H1 (cell line): ENCODE results near the gene ZNF771. TPM values are rescaled to one million over a fixed set of nuclear protein-coding genes. Genes with fewer than 3 reads are reported as not detected.
A peak's percentile ranks its signal among the peaks of the same experiment; 100 is the strongest.

ENCODE experiments used
- CTCF ChIA-PET: fragments of 300-600 bp; sonication (Branson Sonifier 250); formaldehyde crosslinking; loops from one replicate; lab custom pipeline; 2021; ENCODE audit not compliant: partially characterized antibody; lab: Charles Lee
- POLR2A ChIA-PET: fragments of 300-600 bp; sonication (Branson Sonifier 250); formaldehyde crosslinking; loops from one replicate; lab custom pipeline; 2021; ENCODE audit warnings: inconsistent platforms; ENCODE audit not compliant: partially characterized antibody; lab: Charles Lee
- DNase-seq, 2 experiments: peaks; one replicate each; pipeline versions ENCODE4 v3.0.0 to v3.0.0-alpha.2; 2010 to 2022; ENCODE audit warnings: low spot score in 2 of 2, low read depth in 1 of 2, mixed read lengths in 1 of 2
- FAIRE-seq: peaks from 2 replicates; lab custom pipeline; 2011; peaks lifted over from hg19 to GRCh38; lab: Jason Lieb, UNC
- H2AFZ ChIP-seq: 2 replicates; pipeline ENCODE4 v1.8.1; 2012; ENCODE audit warnings: low read length, inconsistent platforms
- H2AK5ac ChIP-seq: 2 replicates; pipeline ENCODE4 v1.6.1; 2013; ENCODE audit warnings: low read depth, low read length
- H2BK120ac ChIP-seq: replicated peaks from 2 replicates; pipeline ENCODE3; 2013; ENCODE audit warnings: low read depth, low read length, inconsistent platforms
- H2BK12ac ChIP-seq: 2 replicates; pipeline ENCODE4 v1.6.1; 2013; ENCODE audit warnings: low read depth, low read length
- H2BK15ac ChIP-seq: 2 replicates; pipeline ENCODE4 v1.6.1; 2013; ENCODE audit warnings: low read length
- H2BK20ac ChIP-seq: 2 replicates; pipeline ENCODE4 v1.6.1; 2013; ENCODE audit warnings: low read length
- H2BK5ac ChIP-seq: 2 replicates; pipeline ENCODE4 v1.6.1; 2013; ENCODE audit warnings: low read depth, low read length
- H3K14ac ChIP-seq: 2 replicates; pipeline ENCODE4 v1.6.1; 2013; ENCODE audit warnings: inconsistent platforms; ENCODE audit not compliant: insufficient read length
- H3K18ac ChIP-seq: 2 replicates; pipeline ENCODE4 v1.6.1; 2013; ENCODE audit warnings: low read length; ENCODE audit errors: extremely low read depth
- H3K23ac ChIP-seq: 2 replicates; pipeline ENCODE4 v1.6.1; 2013; ENCODE audit warnings: inconsistent platforms; ENCODE audit not compliant: insufficient read length
- H3K23me2 ChIP-seq: 2 replicates; pipeline ENCODE4 v1.6.1; 2013; ENCODE audit warnings: low read depth, low read length
- H3K27ac ChIP-seq: 2 replicates; pipeline ENCODE4 v1.6.1; 2011; ENCODE audit warnings: low read depth, low read length, inconsistent platforms
- H3K27me3 ChIP-seq, 4 experiments: replicated peaks in 1 of 4; 1 replicate in 1 of 4; 2 replicates in 3 of 4; pipeline versions ENCODE4 v1.6.1 to v1.8.1; 2011 to 2013; ENCODE audit warnings: low read length in 3 of 4, mild to moderate bottlenecking in 3 of 4, inconsistent platforms in 2 of 4, mixed read lengths in 2 of 4, moderate library complexity in 1 of 4; ENCODE audit not compliant: control insufficient read depth in 3 of 4, insufficient read depth in 3 of 4; ENCODE audit errors: extremely low read depth in 1 of 4
- H3K36me3 ChIP-seq, 4 experiments: 2 replicates each; pipeline versions ENCODE4 v1.6.1 to v1.8.1; 2011 to 2013; ENCODE audit warnings: mild to moderate bottlenecking in 4 of 4, low read length in 3 of 4, moderate library complexity in 2 of 4, control low read depth in 1 of 4, inconsistent platforms in 1 of 4; ENCODE audit not compliant: insufficient read depth in 4 of 4, control insufficient read depth in 2 of 4
- H3K4ac ChIP-seq: replicated peaks from 2 replicates; pipeline ENCODE3; 2013; ENCODE audit warnings: low read length, low read depth, mixed read lengths, inconsistent platforms; ENCODE audit not compliant: insufficient read length
- H3K4me1 ChIP-seq, 4 experiments: replicated peaks in 1 of 4; 1 replicate in 1 of 4; 2 replicates in 3 of 4; pipeline versions ENCODE4 v1.6.1 to v1.8.1; 2011 to 2013; ENCODE audit warnings: low read length in 3 of 4, inconsistent platforms in 2 of 4, mixed read lengths in 1 of 4; ENCODE audit not compliant: insufficient read depth in 4 of 4, control insufficient read depth in 3 of 4
- H3K4me2 ChIP-seq, 2 experiments: 2 replicates each; pipeline versions ENCODE4 v1.6.1 to v1.8.1; 2011 to 2013; ENCODE audit warnings: low read depth in 2 of 2, low read length in 2 of 2, control low read depth in 1 of 2, inconsistent platforms in 1 of 2, mild to moderate bottlenecking in 1 of 2; ENCODE audit not compliant: insufficient read depth in 1 of 2
- H3K4me3 ChIP-seq, 4 experiments: fragments of 200-600, 300-600 bp in 1 of 4; sonication (generic), shearing (Covaris generic), sonication (Bioruptor Twin) in 1 of 4; 2 replicates each; pipeline versions ENCODE4 v1.5.1 to v1.8.1; 2011 to 2016; ENCODE audit warnings: low read length in 4 of 4, low read depth in 3 of 4, control low read depth in 2 of 4, inconsistent platforms in 2 of 4, mild to moderate bottlenecking in 2 of 4, mixed read lengths in 1 of 4, moderate library complexity in 1 of 4; ENCODE audit not compliant: insufficient read depth in 2 of 4; ENCODE audit errors: extremely low read depth in 1 of 4
- H3K56ac ChIP-seq: replicated peaks from 2 replicates; pipeline ENCODE3; 2013; ENCODE audit warnings: low read depth, mild to moderate bottlenecking, mixed read lengths, low read length, inconsistent platforms; ENCODE audit not compliant: insufficient read length
- H3K79me1 ChIP-seq: 2 replicates; pipeline ENCODE4 v1.6.1; 2013; ENCODE audit warnings: low read depth, low read length, control low read depth
- H3K79me2 ChIP-seq, 2 experiments: 2 replicates each; pipeline versions ENCODE4 v1.6.1 to v1.8.1; 2012 to 2013; ENCODE audit warnings: low read length in 2 of 2, mild to moderate bottlenecking in 2 of 2, inconsistent platforms in 1 of 2; ENCODE audit not compliant: insufficient read depth in 2 of 2, control insufficient read depth in 1 of 2
- H3K9ac ChIP-seq, 4 experiments: replicated peaks in 1 of 4; 1 replicate in 1 of 4; 2 replicates in 3 of 4; pipeline versions ENCODE4 v1.6.1 to v1.8.1; 2011 to 2013; ENCODE audit warnings: low read depth in 3 of 4, low read length in 3 of 4, control low read depth in 2 of 4, mild to moderate bottlenecking in 2 of 4, moderate library complexity in 2 of 4, inconsistent platforms in 1 of 4; ENCODE audit errors: extremely low read depth in 1 of 4
- H3K9me3 ChIP-seq, 2 experiments: 2 replicates each; pipeline versions ENCODE4 v1.6.1 to v1.8.1; 2012 to 2013; ENCODE audit warnings: mild to moderate bottlenecking in 2 of 2, moderate library complexity in 2 of 2, control low read depth in 1 of 2, inconsistent platforms in 1 of 2, low read depth in 1 of 2, low read length in 1 of 2, mixed read lengths in 1 of 2; ENCODE audit not compliant: insufficient read depth in 2 of 2
- H4K20me1 ChIP-seq, 2 experiments: replicated peaks in 1 of 2; 2 replicates each; pipeline versions ENCODE3 to v1.8.1; 2011 to 2013; ENCODE audit warnings: inconsistent platforms in 2 of 2, low read length in 2 of 2, mild to moderate bottlenecking in 1 of 2; ENCODE audit not compliant: insufficient read depth in 2 of 2, control insufficient read depth in 1 of 2
- H4K5ac ChIP-seq: 2 replicates; pipeline ENCODE4 v1.6.1; 2013; ENCODE audit warnings: low read length, low read depth, mixed read lengths, inconsistent platforms; ENCODE audit not compliant: insufficient read length
- H4K8ac ChIP-seq: 2 replicates; pipeline ENCODE4 v1.8.0; 2013; ENCODE audit warnings: mild to moderate bottlenecking, moderate library complexity, low read length, inconsistent platforms; ENCODE audit not compliant: insufficient read depth; ENCODE audit errors: extremely low read depth
- H4K91ac ChIP-seq: replicated peaks from 2 replicates; pipeline ENCODE3; 2013; ENCODE audit warnings: low read length, mixed read lengths, inconsistent platforms; ENCODE audit not compliant: insufficient read length
- CBX8 ChIP-seq: fragments of 300-800, 300-1000 bp; sonication (generic); IDR thresholded peaks from 2 replicates; pipeline ENCODE4 v1.7.1; 2016; ENCODE audit warnings: low read depth, low read length, borderline replicate concordance
- CTBP2 ChIP-seq: IDR thresholded peaks from 2 replicates; pipeline ENCODE4 v1.7.0; 2011; ENCODE audit warnings: borderline replicate concordance, mild to moderate bottlenecking, moderate library complexity, mixed read lengths, low read length; ENCODE audit not compliant: insufficient read depth, insufficient read length
- EP300 ChIP-seq, 2 experiments: IDR thresholded peaks; 1 replicate in 1 of 2; 2 replicates in 1 of 2; pipeline ENCODE4 v1.6.1; 2011 to 2012; ENCODE audit warnings: low read depth in 2 of 2, low read length in 2 of 2, mild to moderate bottlenecking in 2 of 2, borderline replicate concordance in 1 of 2, inconsistent platforms in 1 of 2, moderate library complexity in 1 of 2
- RBBP5 ChIP-seq: IDR thresholded peaks from 2 replicates; pipeline ENCODE4 v1.7.1; 2012; ENCODE audit warnings: low read depth, mild to moderate bottlenecking, inconsistent platforms, low read length, moderate library complexity, borderline replicate concordance
- WGBS, 2 experiments: shearing (Covaris generic) in 1 of 2; methylation state at CpG; one replicate each; pipeline versions ENCODE4 v1.1.6 to v1.1.7; 2013 to 2015; ENCODE audit warnings: low lambda C conversion rate in 2 of 2, mixed read lengths in 2 of 2, inconsistent platforms in 1 of 2, low coverage in 1 of 2, missing lambda C conversion rate in 1 of 2; ENCODE audit not compliant: insufficient replicate concordance in 2 of 2, insufficient coverage in 1 of 2, insufficient read length in 1 of 2; ENCODE audit errors: extremely low coverage in 1 of 2, missing lambda C conversion rate in 1 of 2; 5-methylcytosine and 5-hydroxymethylcytosine counted together
- polyA plus RNA-seq, 7 experiments: library from polyadenylated mRNA; depleted of rRNA in 3 of 7; stranded (reverse) in 5 of 7; unstranded in 2 of 7; fragments of >200 nt in 5 of 7; fragments of 200-250 nt in 2 of 7; gene quantifications; 1 replicate in 5 of 7; 2 replicates in 1 of 7; 4 replicates in 1 of 7; pipeline versions ENCODE4 v1.2.1 to v1.2.3, GENCODE V29; 2011 to 2013; ENCODE audit warnings: missing spikeins in 2 of 7, mixed read lengths in 2 of 7
- total RNA-seq: library from RNA; stranded (reverse); fragmentation: NEBNext Ultra II Directional; extraction: Animal tissue kit (Norgen Biotek cat#: 25700); gene quantifications from 2 replicates; pipeline ENCODE4 v1.2.1, GENCODE V29; 2021

ZNF771 gene
- total and polyA plus RNA-seq, 2 of the 8 experiments (the other 6 are each of a cell fraction or from before 2014, with no cell fraction given), result 10.6 to 15.7 TPM

DNA sequence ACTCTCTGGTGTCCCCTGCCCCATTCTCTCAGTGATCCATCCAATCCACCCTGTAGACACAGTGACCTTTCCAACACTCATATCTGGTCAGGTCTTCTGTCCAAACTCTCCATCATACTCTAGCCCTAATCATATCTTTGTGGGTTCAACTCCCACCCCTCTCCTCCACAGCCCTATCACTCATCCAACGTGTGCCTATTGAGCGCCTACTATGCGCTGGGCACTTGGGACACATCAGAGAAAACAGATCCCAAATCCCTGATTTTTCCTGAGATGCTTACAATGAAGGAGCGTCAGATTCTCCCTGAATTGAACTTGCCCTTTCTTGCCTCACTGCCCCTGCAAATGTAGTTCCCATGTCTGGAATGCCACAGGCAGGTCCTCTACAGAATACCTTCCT, 20.6 kb downstream of the ZNF771 start:
- Histone ChIP-seq H3K79me2 (peaks cover 0 to 23% of the 10 kb centered on the region in 2 experiments; a peak in 2 of 4 replicates), H3K18ac (no peak overlapping the region), H4K20me1 (peaks cover 2 to 6% of the 10 kb centered on the region in 2 experiments), H3K9me3 (no peaks in the 10 kb centered on the region), H3K56ac (no peak overlapping the region), H2AFZ (no peak overlapping the region), H2BK15ac (no peak overlapping the region), H3K4me3 (no peak overlapping the region), H2BK20ac (no peak overlapping the region), H4K8ac (no peak overlapping the region), H3K14ac (no peak overlapping the region), H3K4ac (peak overlapping the region; percentile 32), H3K23ac (no peak overlapping the region), H3K36me3 (peaks cover 12 to 29% (median 20%) of the 10 kb centered on the region in 4 experiments; a peak in 7 of 8 replicates), H3K79me1 (peaks cover 3% of the 10 kb centered on the region; the same call in 1 of the 2 replicates), H3K4me2 (no peak overlapping the region; a peak in 1 of 4 replicates), H2BK5ac (no peak overlapping the region), H3K27me3 (no peaks in the 10 kb centered on the region), H3K27ac (no peak overlapping the region; the same call in 1 of the 2 replicates), H3K9ac (no peak overlapping the region), H2BK120ac (no peak overlapping the region), H4K91ac (no peak overlapping the region), H4K5ac (no peak overlapping the region), H2BK12ac (no peak overlapping the region), H3K23me2 (peaks cover 7% of the 10 kb centered on the region; the same call in 1 of the 2 replicates), H2AK5ac (0 out of 2 replicates have a peak overlapping the region, but pooled peaks have one; percentile 28), H3K4me1 (peaks cover 0 to 6% (median 4%) of the 10 kb centered on the region in 4 experiments; a peak in 4 of 7 replicates)
- ChIA-PET POLR2A (interaction anchor here (1.3 kb wide), 1 partner anchor 138 kb away, joined by 3 read pairs; no protein-coding TSS in a partner anchor), CTCF (interaction anchor here (1.1 kb wide), 1 partner anchor 187 kb away, joined by 3 read pairs; no protein-coding TSS in a partner anchor)
- WGBS, 2 experiments, result 93% methylated on average over 4 of the region's 4 CpGs; no CpG with 5 or more reads in 1 of the 2 experiments
- no peak for FAIRE-seq
- DNase-seq, result no peak
- no peak for TF ChIP-seq RBBP5
- no peak for TF ChIP-seq CBX8
- no peak for TF ChIP-seq CTBP2
- no peak for TF ChIP-seq EP300 (IDR thresholded peaks at IDR 0.05; ENCODE audit: borderline replicate concordance in 1 of 2, low read depth in 2 of 2, low read length in 2 of 2)
